ENCODE measurements around the gene TMEM8B. TPM values are rescaled to one million over a fixed set of nuclear protein-coding genes. Genes with fewer than 3 reads are reported as not detected.
A peak's percentile ranks its signal among the peaks of the same experiment; 100 is the strongest.

The TMEM8B gene
- total RNA-seq, 1 experiment from 2014 or later, result 9.3 TPM

- peak overlapping the region; percentile 95 for H3K4me2 ChIP-seq (ENCODE audit: insufficient read depth, insufficient read length, low read length)
- H2AK5ac ChIP-seq (ENCODE audit: insufficient read length, low read length), result no peak overlapping the region
- no peak overlapping the region for H4K5ac ChIP-seq (ENCODE audit: insufficient read length, low read depth, low read length)
- no peaks in the 10 kb centered on the region for H3K27me3 ChIP-seq (ENCODE audit: insufficient read depth, low read length)
- DNase-seq, result no peak
- WGBS (ENCODE audit: extremely low coverage, insufficient read length, low lambda C conversion rate), result no CpG with 5 or more reads among the region's 12 CpGs
- H3K4me1 Mint-ChIP-seq, result peaks cover 20 to 21% of the 10 kb centered on the region in 2 experiments
- no peak overlapping the region for H2BK15ac ChIP-seq (ENCODE audit: low read depth, low read length)
- peaks cover 5% of the 10 kb centered on the region for H3K27me3 Mint-ChIP-seq (ENCODE audit: low read depth)
- H3K27ac ChIP-seq (ENCODE audit: insufficient read length, low read depth, low read length), result no peak overlapping the region
- H4K91ac ChIP-seq (ENCODE audit: insufficient read length, low read depth, low read length), result no peak overlapping the region
- peaks cover 9% of the 10 kb centered on the region for H3K23me2 ChIP-seq (ENCODE audit: insufficient read length, low read depth, low read length, poor library complexity, severe bottlenecking)
- TF ChIP-seq, protein P1, sequence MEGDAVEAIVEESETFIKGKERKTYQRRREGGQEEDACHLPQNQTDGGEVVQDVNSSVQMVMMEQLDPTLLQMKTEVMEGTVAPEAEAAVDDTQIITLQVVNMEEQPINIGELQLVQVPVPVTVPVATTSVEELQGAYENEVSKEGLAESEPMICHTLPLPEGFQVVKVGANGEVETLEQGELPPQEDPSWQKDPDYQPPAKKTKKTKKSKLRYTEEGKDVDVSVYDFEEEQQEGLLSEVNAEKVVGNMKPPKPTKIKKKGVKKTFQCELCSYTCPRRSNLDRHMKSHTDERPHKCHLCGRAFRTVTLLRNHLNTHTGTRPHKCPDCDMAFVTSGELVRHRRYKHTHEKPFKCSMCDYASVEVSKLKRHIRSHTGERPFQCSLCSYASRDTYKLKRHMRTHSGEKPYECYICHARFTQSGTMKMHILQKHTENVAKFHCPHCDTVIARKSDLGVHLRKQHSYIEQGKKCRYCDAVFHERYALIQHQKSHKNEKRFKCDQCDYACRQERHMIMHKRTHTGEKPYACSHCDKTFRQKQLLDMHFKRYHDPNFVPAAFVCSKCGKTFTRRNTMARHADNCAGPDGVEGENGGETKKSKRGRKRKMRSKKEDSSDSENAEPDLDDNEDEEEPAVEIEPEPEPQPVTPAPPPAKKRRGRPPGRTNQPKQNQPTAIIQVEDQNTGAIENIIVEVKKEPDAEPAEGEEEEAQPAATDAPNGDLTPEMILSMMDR (conservative IDR thresholded peaks at IDR 0.05), result no peak
- no peaks in the 10 kb centered on the region for H3K79me1 ChIP-seq (ENCODE audit: insufficient read depth, low read depth, low read length, poor library complexity, severe bottlenecking)
- H2AFZ ChIP-seq (ENCODE audit: low read length), result no peak overlapping the region
- no peaks in the 10 kb centered on the region for H4K20me1 ChIP-seq (ENCODE audit: control insufficient read depth, insufficient read depth, insufficient read length)
- H2BK120ac ChIP-seq (ENCODE audit: low read depth, low read length, poor library complexity, severe bottlenecking), result no peak overlapping the region
- H3K36me3 Mint-ChIP-seq (ENCODE audit: insufficient read depth in 1 of 3, low read depth in 3 of 3), result peaks cover 5 to 19% (median 10%) of the 10 kb centered on the region in 3 experiments; a peak in 4 of 7 replicates
- no peak overlapping the region for H3K4ac ChIP-seq (ENCODE audit: low read depth, low read length)
- H3K4me3 Mint-ChIP-seq, result peak overlapping the region; percentile 71 to 82
- H3K23ac ChIP-seq (ENCODE audit: insufficient read length, low read depth, low read length), result no peak overlapping the region
- no peak overlapping the region for H3K18ac ChIP-seq (ENCODE audit: insufficient read length, low read depth, low read length)
- no peak overlapping the region for H2BK5ac ChIP-seq (ENCODE audit: insufficient read length, low read length)
- H3K9ac ChIP-seq (ENCODE audit: extremely low read depth, insufficient read length, low read length), result no peak overlapping the region
- no peaks in the 10 kb centered on the region; a peak in 1 of 5 replicates for H3K9me3 Mint-ChIP-seq
- H3K56ac ChIP-seq (ENCODE audit: insufficient read length, low read depth, low read length), result no peak overlapping the region
- H3T11ph ChIP-seq (ENCODE audit: low read length), result no peak overlapping the region
- no peaks in the 10 kb centered on the region for H3K79me2 ChIP-seq (ENCODE audit: insufficient read depth, low read length)
- no peaks in the 10 kb centered on the region for H3K9me3 ChIP-seq (ENCODE audit: control insufficient read depth, low read depth, low read length)
- no peaks in the 10 kb centered on the region for H3K4me1 ChIP-seq (ENCODE audit: insufficient read depth, low read length)
- H2BK20ac ChIP-seq (ENCODE audit: low read depth, low read length, poor library complexity, severe bottlenecking), result no peak overlapping the region
- no peak overlapping the region for H2BK12ac ChIP-seq (ENCODE audit: insufficient read length, low read depth, low read length)
- no peak overlapping the region for H3K14ac ChIP-seq (ENCODE audit: insufficient read depth, low read length)
- H4K8ac ChIP-seq (replicated peaks; ENCODE audit: insufficient read length, low read depth, low read length), result no peak overlapping the region
- peak overlapping the region in 2 of 3 experiments; percentile 52 to 92; a peak in 3 of 7 replicates for H3K27ac Mint-ChIP-seq
Observed at GRCh38 chr9:35811381-35812024, 17.5 kb upstream of the TMEM8B start.
